Testis (tissue), 2 donors: ENCODE measurements around the gene NNMT.

Experiments used
- CTCF ChIP-seq, 3 experiments: fragments of 450-650 bp in 2 of 3; fragments of 200-600 bp in 1 of 3; sonication (generic) in 1 of 3; IDR thresholded peaks; one replicate each; pipeline ENCODE4 v1.5.1; 2016 to 2019; ENCODE audit warnings: antibody characterized with exemption in 3 of 3, mild to moderate bottlenecking in 2 of 3, moderate library complexity in 1 of 3
- POLR2A ChIP-seq: fragments of 450-650 bp; IDR thresholded peaks from one replicate; pipeline ENCODE4 v1.6.1; 2017; ENCODE audit warnings: antibody characterized with exemption, mild to moderate bottlenecking, moderate library complexity

- TF ChIP-seq CTCF (IDR thresholded peaks at IDR 0.05): no peak
- TF ChIP-seq POLR2A: no peak
Observed at GRCh38 chr11:114322934-114323333, 26.7 kb downstream of the NNMT start.
